ENCODE measurements around the gene COL6A3. TPM values are rescaled to one million over a fixed set of nuclear protein-coding genes. Genes with fewer than 3 reads are reported as not detected.

COL6A3 gene
- polyA plus RNA-seq, 3 donors = not detected

DNA sequence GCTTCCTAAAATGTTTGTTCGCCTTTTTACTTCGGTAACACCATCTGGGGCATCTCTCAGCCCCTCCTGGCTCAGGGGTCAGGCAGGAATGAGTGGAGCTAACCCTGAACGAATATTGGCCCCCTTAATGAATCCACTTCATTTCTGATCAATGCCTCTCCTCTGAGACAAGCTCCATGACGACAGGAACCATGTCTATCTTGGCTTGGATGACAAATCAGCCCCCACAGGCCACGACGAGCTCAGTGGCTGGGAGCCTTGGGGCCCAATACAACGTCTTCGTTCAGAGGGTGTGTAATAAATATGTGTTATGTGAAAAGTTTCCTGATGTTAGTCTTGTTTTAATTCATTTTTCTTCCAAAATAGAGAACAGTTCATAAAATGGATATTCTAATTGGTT, 133.0 kb downstream of the COL6A3 start:
- intact Hi-C loops (cut with micrococcal nuclease) = no loop called here
- no peak overlapping the region for H3K9ac ChIP-seq (ENCODE audit: insufficient read depth, low read length, poor library complexity, severe bottlenecking)
- 76% methylated on average over 4 of the region's 8 CpGs for WGBS (ENCODE audit: insufficient coverage)
- no peak overlapping the region for H3K4me2 ChIP-seq (replicated peaks; ENCODE audit: extremely low read depth, low read length, poor library complexity, severe bottlenecking)
- peaks cover 0 to 11% (median under 1%) of the 10 kb centered on the region in 3 donors for H3K27me3 Mint-ChIP-seq (ENCODE audit: low read depth in 3 of 3)
- no peak overlapping the region for H3K4me3 ChIP-seq (replicated peaks in 1 of 3; ENCODE audit: low read depth in 2 of 3, low read length in 3 of 3)
- peaks cover 12% of the 10 kb centered on the region for H3K4me1 Mint-ChIP-seq
- no peak overlapping the region for H3K27ac ChIP-seq (ENCODE audit: low read depth in 1 of 2, low read length in 2 of 2)
- peaks cover 0 to 6% (median 2%) of the 10 kb centered on the region in 7 donors for H3K9me3 Mint-ChIP-seq
- no peaks in the 10 kb centered on the region for H3K4me1 ChIP-seq (ENCODE audit: control insufficient read depth in 1 of 2, insufficient read depth in 2 of 2, low read length in 2 of 2)
- no peak overlapping the region for H2AFZ ChIP-seq (ENCODE audit: insufficient read depth, low read depth, low read length, poor library complexity, severe bottlenecking)
- DNase-seq = no peak
- no peak overlapping the region for H3K27ac Mint-ChIP-seq
- no peaks in the 10 kb centered on the region for H3K36me3 Mint-ChIP-seq
- H4K20me1 ChIP-seq (ENCODE audit: insufficient read depth, low read length) = no peaks in the 10 kb centered on the region
- TF ChIP-seq, protein P1, sequence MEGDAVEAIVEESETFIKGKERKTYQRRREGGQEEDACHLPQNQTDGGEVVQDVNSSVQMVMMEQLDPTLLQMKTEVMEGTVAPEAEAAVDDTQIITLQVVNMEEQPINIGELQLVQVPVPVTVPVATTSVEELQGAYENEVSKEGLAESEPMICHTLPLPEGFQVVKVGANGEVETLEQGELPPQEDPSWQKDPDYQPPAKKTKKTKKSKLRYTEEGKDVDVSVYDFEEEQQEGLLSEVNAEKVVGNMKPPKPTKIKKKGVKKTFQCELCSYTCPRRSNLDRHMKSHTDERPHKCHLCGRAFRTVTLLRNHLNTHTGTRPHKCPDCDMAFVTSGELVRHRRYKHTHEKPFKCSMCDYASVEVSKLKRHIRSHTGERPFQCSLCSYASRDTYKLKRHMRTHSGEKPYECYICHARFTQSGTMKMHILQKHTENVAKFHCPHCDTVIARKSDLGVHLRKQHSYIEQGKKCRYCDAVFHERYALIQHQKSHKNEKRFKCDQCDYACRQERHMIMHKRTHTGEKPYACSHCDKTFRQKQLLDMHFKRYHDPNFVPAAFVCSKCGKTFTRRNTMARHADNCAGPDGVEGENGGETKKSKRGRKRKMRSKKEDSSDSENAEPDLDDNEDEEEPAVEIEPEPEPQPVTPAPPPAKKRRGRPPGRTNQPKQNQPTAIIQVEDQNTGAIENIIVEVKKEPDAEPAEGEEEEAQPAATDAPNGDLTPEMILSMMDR (IDR thresholded peaks at IDR 0.05) = no peak
- H3K4me3 Mint-ChIP-seq = no peak overlapping the region
- no peaks in the 10 kb centered on the region for H3K9me3 ChIP-seq (replicated peaks in 1 of 2; ENCODE audit: control insufficient read depth in 1 of 2, insufficient read depth in 1 of 2, low read length in 2 of 2)
- no peaks in the 10 kb centered on the region for H3K79me2 ChIP-seq (ENCODE audit: insufficient read depth, low read length)
- no peaks in the 10 kb centered on the region for H3K36me3 ChIP-seq (replicated peaks in 1 of 2; ENCODE audit: control insufficient read depth in 1 of 2, insufficient read depth in 2 of 2, low read length in 2 of 2)
- no peaks in the 10 kb centered on the region for H3K27me3 ChIP-seq (ENCODE audit: control insufficient read depth in 2 of 2, insufficient read depth in 2 of 2, low read length in 2 of 2)

DNA sequence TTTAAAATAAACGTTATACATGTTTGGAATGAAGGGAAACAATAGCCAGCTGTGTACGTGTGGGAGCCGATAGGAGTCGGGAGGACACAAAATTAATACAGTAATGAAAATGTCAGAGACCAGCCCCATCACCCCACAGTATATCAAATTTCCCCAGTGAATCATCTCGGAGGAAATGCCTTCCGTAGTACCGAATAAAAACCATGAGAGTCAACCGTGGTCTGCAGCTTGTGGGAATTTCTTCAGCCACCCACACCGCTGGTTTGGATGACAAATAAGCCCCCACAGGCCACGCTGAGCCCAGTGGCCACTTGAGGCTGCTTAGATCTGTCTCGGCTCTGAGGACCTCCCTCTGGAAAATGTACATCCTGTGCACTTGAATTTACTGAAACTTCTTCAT, 133.7 kb downstream of the COL6A3 start:
- Histone ChIP-seq H3K36me3 (replicated peaks in 1 of 2; ENCODE audit: control insufficient read depth in 1 of 2, insufficient read depth in 2 of 2, low read length in 2 of 2) (no peaks in the 10 kb centered on the region), H3K9ac (ENCODE audit: insufficient read depth, low read length, poor library complexity, severe bottlenecking) (no peak overlapping the region)

More for the DNA sequence above, 133.7 kb downstream of the COL6A3 start:
- peaks cover 0 to 10% (median 0%) of the 10 kb centered on the region in 3 donors for H3K27me3 Mint-ChIP-seq (ENCODE audit: low read depth in 3 of 3)
- intact Hi-C loops (cut with micrococcal nuclease) = no loop called here
- TF ChIP-seq, protein P1 (IDR thresholded peaks at IDR 0.05) = no peak
- H3K9me3 ChIP-seq (replicated peaks in 1 of 2; ENCODE audit: control insufficient read depth in 1 of 2, insufficient read depth in 1 of 2, low read length in 2 of 2) = no peaks in the 10 kb centered on the region
- H3K4me3 ChIP-seq (replicated peaks in 1 of 3; ENCODE audit: low read depth in 2 of 3, low read length in 3 of 3) = no peak overlapping the region
- no peaks in the 10 kb centered on the region for H3K4me1 ChIP-seq (ENCODE audit: control insufficient read depth in 1 of 2, insufficient read depth in 2 of 2, low read length in 2 of 2)
- H3K4me3 Mint-ChIP-seq = no peak overlapping the region
- no peak overlapping the region for H3K27ac ChIP-seq (ENCODE audit: low read depth in 1 of 2, low read length in 2 of 2)
- no peaks in the 10 kb centered on the region for H3K27me3 ChIP-seq (ENCODE audit: control insufficient read depth in 2 of 2, insufficient read depth in 2 of 2, low read length in 2 of 2)
- H3K9me3 Mint-ChIP-seq = peaks cover 0 to 6% (median 2%) of the 10 kb centered on the region in 7 donors
- DNase-seq = no peak
- no peaks in the 10 kb centered on the region for H3K36me3 Mint-ChIP-seq
- H3K79me2 ChIP-seq (ENCODE audit: insufficient read depth, low read length) = no peaks in the 10 kb centered on the region
- peaks cover 12% of the 10 kb centered on the region for H3K4me1 Mint-ChIP-seq
- no peak overlapping the region for H3K27ac Mint-ChIP-seq
- 91% methylated on average over 8 of the region's 11 CpGs for WGBS (ENCODE audit: insufficient coverage)
- no peak overlapping the region for H3K4me2 ChIP-seq (replicated peaks; ENCODE audit: extremely low read depth, low read length, poor library complexity, severe bottlenecking)
- no peaks in the 10 kb centered on the region for H4K20me1 ChIP-seq (ENCODE audit: insufficient read depth, low read length)
- H2AFZ ChIP-seq (ENCODE audit: insufficient read depth, low read depth, low read length, poor library complexity, severe bottlenecking) = no peak overlapping the region

All from CD14-positive monocyte (primary cell).